ENCODE results near the gene STAT6.

Gene STAT6

GRCh38 chr12:57111031-57111734 is at the start of gene STAT6:
Gene STAT6 (minus strand): TSS chr12:57111362. CDS start chr12:57108278, 3,084 bp downstream.
- Mint-ChIP-seq H3K4me1 (ENCODE audit: low read depth) (peaks cover 56% of the 10 kb centered on the region), H3K36me3 (ENCODE audit: low read depth) (peaks cover 49% of the 10 kb centered on the region)
- DNase-seq, result peak; percentile 83

GRCh38 chr12:57160741-57161140 is 49.6 kb upstream of the STAT6 start:
- DNase-seq, result no peak
- H3K36me3 Mint-ChIP-seq (ENCODE audit: low read depth), result no peaks in the 10 kb centered on the region
- H3K4me1 Mint-ChIP-seq (ENCODE audit: low read depth), result peaks cover 4% of the 10 kb centered on the region
- no peaks in the 10 kb centered on the region for H3K9me3 Mint-ChIP-seq
- no peak overlapping the region for H3K4me3 Mint-ChIP-seq
- H3K27me3 Mint-ChIP-seq, result no peaks in the 10 kb centered on the region
- H3K27ac Mint-ChIP-seq, result no peak overlapping the region

More at GRCh38 chr12:57111031-57111734, at the start of gene STAT6:
- Mint-ChIP-seq H3K4me3 (peak within 1 kb of the TSS; percentile 91), H3K9me3 (no peaks in the 10 kb centered on the region), H3K27me3 (no peaks in the 10 kb centered on the region), H3K27ac (peak within 1 kb of the TSS; percentile 97)

- Mint-ChIP-seq H3K4me3 (no peak overlapping the region), H3K4me1 (ENCODE audit: low read depth) (peaks cover 4% of the 10 kb centered on the region), H3K9me3 (no peaks in the 10 kb centered on the region), H3K36me3 (ENCODE audit: low read depth) (no peaks in the 10 kb centered on the region), H3K27ac (no peak overlapping the region), H3K27me3 (no peaks in the 10 kb centered on the region)
- no peak for DNase-seq
These were observed 48.9 kb upstream of the STAT6 start for GRCh38 chr12:57160040-57160439.

- DNase-seq, result no peak
- Mint-ChIP-seq H3K4me1 (ENCODE audit: low read depth) (peaks cover 4% of the 10 kb centered on the region), H3K9me3 (no peaks in the 10 kb centered on the region), H3K27me3 (no peaks in the 10 kb centered on the region), H3K27ac (no peak overlapping the region), H3K36me3 (ENCODE audit: low read depth) (no peaks in the 10 kb centered on the region), H3K4me3 (no peak overlapping the region)
These were observed 48.1 kb upstream of the STAT6 start for GRCh38 chr12:57159311-57159710.

- peaks cover 4% of the 10 kb centered on the region for H3K4me1 Mint-ChIP-seq (ENCODE audit: low read depth)
- no peak overlapping the region for H3K27ac Mint-ChIP-seq
- H3K36me3 Mint-ChIP-seq (ENCODE audit: low read depth), result no peaks in the 10 kb centered on the region
- no peaks in the 10 kb centered on the region for H3K9me3 Mint-ChIP-seq
- no peaks in the 10 kb centered on the region for H3K27me3 Mint-ChIP-seq
- DNase-seq, result no peak
- no peak overlapping the region for H3K4me3 Mint-ChIP-seq
These were observed 47.5 kb upstream of the STAT6 start for GRCh38 chr12:57158665-57159064.

- Mint-ChIP-seq H3K27ac (no peak overlapping the region), H3K9me3 (no peaks in the 10 kb centered on the region), H3K4me3 (no peak overlapping the region), H3K4me1 (ENCODE audit: low read depth) (peaks cover 4% of the 10 kb centered on the region), H3K27me3 (no peaks in the 10 kb centered on the region), H3K36me3 (ENCODE audit: low read depth) (no peaks in the 10 kb centered on the region)
- DNase-seq, result no peak
These were observed 47.0 kb upstream of the STAT6 start for GRCh38 chr12:57158186-57158585.

GRCh38 chr12:57157588-57158173 is 46.5 kb upstream of the STAT6 start:
- H3K27me3 Mint-ChIP-seq, result no peaks in the 10 kb centered on the region
- H3K9me3 Mint-ChIP-seq, result no peaks in the 10 kb centered on the region
- no peaks in the 10 kb centered on the region for H3K36me3 Mint-ChIP-seq (ENCODE audit: low read depth)
- H3K27ac Mint-ChIP-seq, result no peak overlapping the region
- no peak overlapping the region for H3K4me3 Mint-ChIP-seq
- DNase-seq, result no peak
- peaks cover 4% of the 10 kb centered on the region for H3K4me1 Mint-ChIP-seq (ENCODE audit: low read depth)

- Mint-ChIP-seq H3K4me3 (no peak overlapping the region), H3K27me3 (no peaks in the 10 kb centered on the region), H3K9me3 (no peaks in the 10 kb centered on the region), H3K27ac (no peak overlapping the region), H3K36me3 (ENCODE audit: low read depth) (no peaks in the 10 kb centered on the region), H3K4me1 (ENCODE audit: low read depth) (peaks cover 4% of the 10 kb centered on the region)
- no peak for DNase-seq
These were observed 45.7 kb upstream of the STAT6 start for GRCh38 chr12:57156701-57157403.

GRCh38 chr12:57154804-57155434 is 43.8 kb upstream of the STAT6 start:
- Mint-ChIP-seq H3K27ac (no peak overlapping the region), H3K27me3 (no peaks in the 10 kb centered on the region), H3K36me3 (ENCODE audit: low read depth) (no peaks in the 10 kb centered on the region), H3K4me3 (no peak overlapping the region), H3K9me3 (no peaks in the 10 kb centered on the region), H3K4me1 (ENCODE audit: low read depth) (peaks cover 4% of the 10 kb centered on the region)
- no peak for DNase-seq

GRCh38 chr12:57154076-57154475 is 42.9 kb upstream of the STAT6 start:
- Mint-ChIP-seq H3K4me1 (ENCODE audit: low read depth) (peaks cover 4% of the 10 kb centered on the region), H3K27me3 (no peaks in the 10 kb centered on the region), H3K4me3 (no peak overlapping the region), H3K36me3 (ENCODE audit: low read depth) (no peaks in the 10 kb centered on the region), H3K9me3 (no peaks in the 10 kb centered on the region), H3K27ac (no peak overlapping the region)
- no peak for DNase-seq

GRCh38 chr12:57153415-57153997 is 42.3 kb upstream of the STAT6 start:
- Mint-ChIP-seq H3K4me3 (no peak overlapping the region), H3K27me3 (no peaks in the 10 kb centered on the region), H3K36me3 (ENCODE audit: low read depth) (no peaks in the 10 kb centered on the region), H3K9me3 (no peaks in the 10 kb centered on the region), H3K27ac (no peak overlapping the region), H3K4me1 (ENCODE audit: low read depth) (peaks cover 4% of the 10 kb centered on the region)
- no peak for DNase-seq

GRCh38 chr12:57152639-57153038 is 41.5 kb upstream of the STAT6 start:
- no peak overlapping the region for H3K4me3 Mint-ChIP-seq
- no peak for DNase-seq
- H3K27me3 Mint-ChIP-seq, result no peaks in the 10 kb centered on the region
- no peaks in the 10 kb centered on the region for H3K9me3 Mint-ChIP-seq
- no peaks in the 10 kb centered on the region for H3K36me3 Mint-ChIP-seq (ENCODE audit: low read depth)
- H3K27ac Mint-ChIP-seq, result no peak overlapping the region
- H3K4me1 Mint-ChIP-seq (ENCODE audit: low read depth), result peaks cover 2% of the 10 kb centered on the region

GRCh38 chr12:57151741-57152630 is 40.8 kb upstream of the STAT6 start:
- DNase-seq, result no peak
- Mint-ChIP-seq H3K27ac (no peak overlapping the region), H3K4me3 (no peak overlapping the region), H3K27me3 (no peaks in the 10 kb centered on the region), H3K4me1 (ENCODE audit: low read depth) (no peaks in the 10 kb centered on the region), H3K9me3 (no peaks in the 10 kb centered on the region), H3K36me3 (ENCODE audit: low read depth) (no peaks in the 10 kb centered on the region)
